BLaER1 (cell line): ENCODE measurements around the gene GRP.
"Not testable (repeated sequence)": the region's sequence is repeated elsewhere in the genome, so short reads cannot be mapped to it uniquely, and the experiment has no call there.

Source experiments
- H3K27ac ChIP-seq: shearing (Covaris generic); formaldehyde crosslinking; 2 replicates; pipeline ENCODE4 v1.8.1; 2022
- H3K27me3 ChIP-seq: shearing (Covaris generic); formaldehyde crosslinking; 2 replicates; pipeline ENCODE4 v1.8.1; 2022
- H3K36me3 ChIP-seq: shearing (Covaris generic); formaldehyde crosslinking; 2 replicates; pipeline ENCODE4 v1.8.1; 2022
- H3K4me1 ChIP-seq: shearing (Covaris generic); formaldehyde crosslinking; 2 replicates; pipeline ENCODE4 v1.8.1; 2022
- H3K4me2 ChIP-seq: shearing (Covaris generic); formaldehyde crosslinking; 2 replicates; pipeline ENCODE4 v1.8.1; 2022
- H3K4me3 ChIP-seq: shearing (Covaris generic); formaldehyde crosslinking; 2 replicates; pipeline ENCODE4 v1.8.1; 2022
- H3K9ac ChIP-seq: shearing (Covaris generic); formaldehyde crosslinking; 2 replicates; pipeline ENCODE4 v1.8.1; 2022
- H3K9me3 ChIP-seq: shearing (Covaris generic); formaldehyde crosslinking; 2 replicates; pipeline ENCODE4 v1.8.1; 2022
- H4K20me1 ChIP-seq: shearing (Covaris generic); formaldehyde crosslinking; 2 replicates; pipeline ENCODE4 v1.8.1; 2022
- Cebpa-rat ChIP-seq: shearing (Covaris generic); IDR thresholded peaks from 2 replicates; pipeline ENCODE4 v1.8.1; 2022

GRP gene

DNA sequence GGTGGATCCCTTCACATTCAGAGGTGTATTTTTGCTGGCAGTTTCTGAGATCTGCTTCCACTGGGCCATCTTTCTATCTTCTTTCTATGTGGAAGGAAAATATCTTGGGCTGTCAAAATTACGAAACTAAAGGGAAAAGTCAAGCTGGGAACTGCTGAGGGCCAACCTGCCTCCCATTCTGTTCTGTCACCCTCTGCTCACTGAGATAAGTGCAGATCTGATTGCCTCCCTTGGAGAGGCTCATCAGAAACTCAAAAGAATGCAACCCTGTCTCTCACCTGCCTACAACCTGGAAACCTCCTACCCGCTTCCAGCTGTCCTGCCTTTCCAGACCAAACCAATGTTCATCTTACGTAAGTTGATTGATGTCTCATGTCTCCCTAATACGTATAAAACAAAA lies 26.8 kb downstream of the GRP start:
- no peaks in the 10 kb centered on the region for H3K9me3 ChIP-seq
- no peaks in the 10 kb centered on the region for H3K36me3 ChIP-seq
- no peak for TF ChIP-seq Cebpa-rat
- H3K4me1 ChIP-seq: no peaks in the 10 kb centered on the region
- no peaks in the 10 kb centered on the region for H4K20me1 ChIP-seq
- no peak overlapping the region for H3K4me3 ChIP-seq
- H3K27ac ChIP-seq: no peak overlapping the region
- H3K9ac ChIP-seq: no peak overlapping the region
- H3K27me3 ChIP-seq: no peaks in the 10 kb centered on the region
- no peak overlapping the region for H3K4me2 ChIP-seq

DNA sequence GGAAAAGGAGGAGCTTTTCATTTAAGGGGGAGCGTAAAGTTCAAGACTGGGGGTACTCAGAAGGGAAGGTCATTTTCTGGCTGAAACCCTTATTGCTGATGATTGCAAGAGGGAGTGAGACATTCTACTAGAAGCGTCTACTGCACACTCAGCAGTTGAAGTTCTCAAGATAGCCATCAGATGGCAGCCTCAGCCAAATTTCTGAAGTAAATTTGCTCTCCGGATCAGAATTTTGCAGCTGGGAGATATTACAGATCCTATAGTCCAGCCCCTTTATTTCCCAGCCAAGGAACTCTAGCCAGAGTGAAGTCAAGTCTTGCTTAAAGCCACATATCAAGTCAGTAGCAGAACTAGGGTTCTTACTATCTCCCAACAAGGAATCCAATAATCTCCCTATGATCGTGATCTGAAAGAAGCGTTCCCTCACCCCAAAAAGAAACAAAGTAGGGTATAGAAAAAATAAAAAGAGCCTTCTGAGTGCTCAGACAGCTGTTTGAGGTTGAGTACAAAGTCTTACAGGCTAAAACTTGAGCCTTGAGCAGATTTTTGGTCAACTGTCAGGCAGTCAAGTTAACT lies 29.3 kb downstream of the GRP start:
- Histone ChIP-seq H3K4me2 (no peak overlapping the region), H3K27me3 (no peaks in the 10 kb centered on the region), H3K9ac (no peak overlapping the region), H3K36me3 (no peaks in the 10 kb centered on the region), H3K4me3 (no peak overlapping the region), H4K20me1 (no peaks in the 10 kb centered on the region), H3K4me1 (no peaks in the 10 kb centered on the region), H3K9me3 (no peaks in the 10 kb centered on the region), H3K27ac (no peak overlapping the region)
- TF ChIP-seq Cebpa-rat: no peak

DNA sequence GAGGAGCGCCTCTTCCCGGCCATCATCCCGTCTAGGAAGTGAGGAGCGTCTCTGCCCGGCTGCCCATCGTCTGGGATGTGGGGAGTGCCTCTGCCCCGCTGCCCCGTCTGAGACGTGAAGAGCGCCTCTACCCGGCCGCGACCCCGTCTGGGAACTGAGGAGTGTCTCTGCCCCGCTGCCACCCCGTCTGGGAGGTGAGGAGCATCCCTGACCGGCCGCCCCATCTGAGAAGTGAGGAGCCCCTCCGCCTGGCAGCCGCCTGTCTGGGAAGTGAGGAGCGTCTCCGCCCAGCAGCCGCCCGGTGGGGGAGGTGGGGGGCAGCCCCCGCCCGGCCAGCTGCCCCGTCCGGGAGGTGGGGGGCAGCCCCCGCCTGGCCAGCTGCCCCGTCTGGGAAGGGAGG lies 35.5 kb downstream of the GRP start:
- not testable (repeated sequence) for H3K36me3 ChIP-seq, H3K27me3 ChIP-seq, H3K4me2 ChIP-seq, H3K27ac ChIP-seq, H3K4me1 ChIP-seq, H3K9me3 ChIP-seq, H3K9ac ChIP-seq, H3K4me3 ChIP-seq, H4K20me1 ChIP-seq

DNA sequence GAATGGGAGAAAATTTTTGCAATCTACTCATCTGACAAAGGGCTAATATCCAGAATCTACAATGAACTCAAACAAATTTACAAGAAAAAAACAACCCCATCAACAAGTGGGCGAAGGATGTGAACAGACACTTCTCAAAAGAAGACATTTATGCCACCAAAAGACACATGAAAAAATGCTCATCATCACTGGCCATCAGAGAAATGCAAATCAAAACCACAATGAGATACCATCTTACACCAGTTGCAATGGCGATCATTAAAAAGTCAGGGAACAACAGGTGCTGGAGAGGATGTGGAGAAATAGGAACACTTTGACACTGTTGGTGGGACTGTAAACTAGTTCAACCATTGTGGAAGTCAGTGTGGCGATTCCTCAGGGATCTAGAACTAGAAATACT lies 41.9 kb downstream of the GRP start:
- H3K4me2 ChIP-seq, H3K9ac ChIP-seq, H4K20me1 ChIP-seq, H3K4me3 ChIP-seq, H3K36me3 ChIP-seq, H3K27ac ChIP-seq, H3K4me1 ChIP-seq: not testable (repeated sequence)
- Histone ChIP-seq H3K27me3 (peaks cover 36% of the 10 kb centered on the region), H3K9me3 (peaks cover 28% of the 10 kb centered on the region)

GRCh38 chr18:59262243-59262642 lies 42.3 kb downstream of the GRP start:
- not testable (repeated sequence) for H3K36me3 ChIP-seq, H3K9ac ChIP-seq, H3K27ac ChIP-seq, H4K20me1 ChIP-seq, H3K4me1 ChIP-seq, H3K4me3 ChIP-seq, H3K4me2 ChIP-seq
- Histone ChIP-seq H3K27me3 (peaks cover 40% of the 10 kb centered on the region), H3K9me3 (peaks cover 32% of the 10 kb centered on the region)

GRCh38 chr18:59263661-59264060 lies 43.7 kb downstream of the GRP start:
- no peaks in the 10 kb centered on the region for H4K20me1 ChIP-seq
- no peak overlapping the region for H3K4me3 ChIP-seq
- peaks cover 54% of the 10 kb centered on the region for H3K27me3 ChIP-seq
- H3K9me3 ChIP-seq: peaks cover 46% of the 10 kb centered on the region
- H3K4me2 ChIP-seq: no peak overlapping the region
- no peak overlapping the region for H3K9ac ChIP-seq
- H3K27ac ChIP-seq: no peak overlapping the region
- no peaks in the 10 kb centered on the region for H3K36me3 ChIP-seq
- H3K4me1 ChIP-seq: 0 out of 2 replicates have a peak, but pooled peaks cover under 1% of the 10 kb centered on the region
- TF ChIP-seq Cebpa-rat: no peak

GRCh38 chr18:59264121-59264571 lies 44.2 kb downstream of the GRP start:
- peaks cover 51% of the 10 kb centered on the region for H3K9me3 ChIP-seq
- no peak overlapping the region for H3K4me3 ChIP-seq
- H3K4me1 ChIP-seq: peaks cover 5% of the 10 kb centered on the region; the same call in 1 of the 2 replicates
- no peaks in the 10 kb centered on the region for H3K36me3 ChIP-seq
- no peak overlapping the region for H3K27ac ChIP-seq
- TF ChIP-seq Cebpa-rat: no peak
- H4K20me1 ChIP-seq: peaks cover 2% of the 10 kb centered on the region; the same call in 1 of the 2 replicates
- no peak overlapping the region for H3K9ac ChIP-seq
- H3K27me3 ChIP-seq: peaks cover 59% of the 10 kb centered on the region
- no peak overlapping the region for H3K4me2 ChIP-seq

- Histone ChIP-seq H3K9ac (no peak overlapping the region), H3K36me3 (no peaks in the 10 kb centered on the region), H3K27me3 (peaks cover 65% of the 10 kb centered on the region), H3K27ac (no peak overlapping the region), H3K4me1 (peaks cover 8% of the 10 kb centered on the region; the same call in 1 of the 2 replicates), H4K20me1 (peaks cover 7% of the 10 kb centered on the region; the same call in 1 of the 2 replicates), H3K9me3 (peaks cover 57% of the 10 kb centered on the region), H3K4me3 (no peak overlapping the region), H3K4me2 (no peak overlapping the region)
- no peak for TF ChIP-seq Cebpa-rat
These were observed 44.8 kb downstream of the GRP start for GRCh38 chr18:59264651-59265245.

- H3K27ac ChIP-seq: no peak overlapping the region
- no peak overlapping the region for H3K9ac ChIP-seq
- TF ChIP-seq Cebpa-rat: no peak
- H3K36me3 ChIP-seq: no peaks in the 10 kb centered on the region
- H3K9me3 ChIP-seq: peaks cover 62% of the 10 kb centered on the region
- H4K20me1 ChIP-seq: peaks cover 7% of the 10 kb centered on the region; the same call in 1 of the 2 replicates
- H3K4me2 ChIP-seq: no peak overlapping the region
- no peak overlapping the region for H3K4me3 ChIP-seq
- peaks cover 8% of the 10 kb centered on the region; the same call in 1 of the 2 replicates for H3K4me1 ChIP-seq
- peaks cover 71% of the 10 kb centered on the region for H3K27me3 ChIP-seq
These were observed 45.5 kb downstream of the GRP start for GRCh38 chr18:59265246-59265973.

DNA sequence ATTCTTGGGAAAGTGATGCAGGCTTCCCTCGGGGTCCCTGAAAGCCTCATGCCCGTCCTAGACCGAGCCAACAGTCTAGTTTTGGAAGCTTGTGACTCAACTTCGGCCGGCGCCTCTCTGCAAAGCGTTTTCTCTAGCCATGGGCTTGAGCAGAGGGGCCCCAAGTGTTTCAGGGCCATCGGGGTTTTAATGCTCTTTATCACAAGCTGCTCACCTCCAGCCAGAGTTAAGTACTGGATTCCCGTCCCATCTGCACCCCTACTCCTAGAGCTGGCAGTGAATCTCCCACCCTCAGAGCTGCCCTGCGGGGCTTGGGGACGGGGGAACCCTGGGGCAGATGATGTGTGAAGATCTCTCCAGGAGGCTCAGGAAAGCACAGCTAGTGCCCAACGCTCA lies 46.0 kb downstream of the GRP start:
- no peak for TF ChIP-seq Cebpa-rat
- H3K27me3 ChIP-seq: peaks cover 77% of the 10 kb centered on the region
- H3K9me3 ChIP-seq: peaks cover 68% of the 10 kb centered on the region
- H3K4me1 ChIP-seq: peaks cover 8% of the 10 kb centered on the region; the same call in 1 of the 2 replicates
- H4K20me1 ChIP-seq: peaks cover 7% of the 10 kb centered on the region; the same call in 1 of the 2 replicates
- H3K4me3 ChIP-seq: no peak overlapping the region
- H3K27ac ChIP-seq: no peak overlapping the region
- H3K4me2 ChIP-seq: no peak overlapping the region
- no peak overlapping the region for H3K9ac ChIP-seq
- H3K36me3 ChIP-seq: no peaks in the 10 kb centered on the region
